Fibroblast of lung (primary cell): Measurements from ENCODE around the gene FASTKD1. TPM values are rescaled to one million over a fixed set of nuclear protein-coding genes. Genes with fewer than 3 reads are reported as not detected.
"Not testable (repeated sequence)": the region's sequence is repeated elsewhere in the genome, so short reads cannot be mapped to it uniquely, and the experiment has no call there.

ENCODE experiments used
- DNase-seq, 2 donors: peaks; one replicate each; pipeline versions ENCODE4 v3.0.0 to v3.0.0-alpha.2; 2010; ENCODE audit warnings: low read depth in 2 of 2
- H2AFZ ChIP-seq: 2 replicates; pipeline ENCODE4 v1.5.1; 2012; ENCODE audit warnings: low read length, control low read depth, inconsistent platforms
- H3K27ac ChIP-seq: 2 replicates; pipeline ENCODE4 v1.5.1; 2011; ENCODE audit warnings: low read length, control low read depth; ENCODE audit not compliant: insufficient read depth
- H3K27me3 ChIP-seq: 2 replicates; pipeline ENCODE4 v1.5.1; 2011; ENCODE audit warnings: mild to moderate bottlenecking, low read length; ENCODE audit not compliant: control insufficient read depth, insufficient read depth
- H3K36me3 ChIP-seq: 2 replicates; pipeline ENCODE4 v1.5.1; 2011; ENCODE audit warnings: low read length; ENCODE audit not compliant: control insufficient read depth, insufficient read depth
- H3K4me1 ChIP-seq: 2 replicates; pipeline ENCODE4 v1.5.1; 2011; ENCODE audit warnings: low read length; ENCODE audit not compliant: control insufficient read depth, insufficient read depth; ENCODE audit errors: extremely low read depth
- H3K4me2 ChIP-seq: 2 replicates; pipeline ENCODE4 v1.5.1; 2011; ENCODE audit warnings: low read length, control low read depth; ENCODE audit not compliant: insufficient read depth; ENCODE audit errors: extremely low read depth
- H3K4me3 ChIP-seq, 4 experiments: fragments of 200-600 bp in 1 of 4; sonication (generic) in 1 of 4; replicated peaks in 1 of 4; 2 replicates each; pipeline ENCODE4 v1.5.1; 2011 to 2016; ENCODE audit warnings: low read length in 4 of 4, low read depth in 3 of 4, mild to moderate bottlenecking in 3 of 4, control low read depth in 2 of 4, inconsistent platforms in 1 of 4, mixed read lengths in 1 of 4; ENCODE audit not compliant: insufficient read depth in 1 of 4; ENCODE audit errors: control extremely low read depth in 1 of 4
- H3K79me2 ChIP-seq: 2 replicates; pipeline ENCODE4 v1.5.1; 2012; ENCODE audit warnings: mild to moderate bottlenecking, low read length, inconsistent platforms; ENCODE audit not compliant: control insufficient read depth, insufficient read depth
- H3K9ac ChIP-seq: 2 replicates; pipeline ENCODE4 v1.5.1; 2011; ENCODE audit warnings: mild to moderate bottlenecking, low read length, control low read depth; ENCODE audit not compliant: insufficient read depth
- H3K9me3 ChIP-seq: 2 replicates; pipeline ENCODE4 v1.5.1; 2012; ENCODE audit warnings: low read depth, low read length; ENCODE audit not compliant: control insufficient read depth, insufficient read depth
- H4K20me1 ChIP-seq: 2 replicates; pipeline ENCODE4 v1.5.1; 2011; ENCODE audit warnings: low read length; ENCODE audit not compliant: control insufficient read depth, insufficient read depth; ENCODE audit errors: extremely low read depth
- CTCF ChIP-seq, 2 donors: IDR thresholded peaks in 1 of 2; conservative IDR thresholded peaks in 1 of 2; 1 replicate in 1 of 2; 2 replicates in 1 of 2; pipeline ENCODE4 v1.5.1; 2011 to 2012; ENCODE audit warnings: low read length in 2 of 2, control low read depth in 1 of 2, inconsistent platforms in 1 of 2, low read depth in 1 of 2, mild to moderate bottlenecking in 1 of 2
- EZH2 ChIP-seq: IDR thresholded peaks from 2 replicates; pipeline ENCODE4 v1.5.1; 2012; ENCODE audit warnings: low read length, control low read depth, mild to moderate bottlenecking; ENCODE audit errors: missing control alignments
- polyA plus RNA-seq, 2 donors: library from polyadenylated mRNA; depleted of rRNA in 1 of 2; stranded (reverse) in 1 of 2; unstranded in 1 of 2; fragments of >200 nt; gene quantifications; 2 replicates each; pipeline ENCODE4 v1.2.1, GENCODE V29; 2011 to 2012; ENCODE audit warnings: missing spikeins in 1 of 2
- total RNA-seq: library from RNA; depleted of rRNA; stranded (reverse); fragments of >200 nt; gene quantifications from 2 replicates; pipeline ENCODE4 v1.2.1, GENCODE V29; 2014

The FASTKD1 gene
- total and polyA plus RNA-seq, 2 donors (not counting 1 experiment from before 2014, with no cell fraction given): 11.8 to 19.3 TPM

- H3K79me2 ChIP-seq: no peaks in the 10 kb centered on the region
- no peak overlapping the region for H3K9ac ChIP-seq
- no peak for TF ChIP-seq CTCF (conservative IDR thresholded peaks at IDR 0.05 in 1 of 2, IDR thresholded peaks at IDR 0.05 in 1 of 2; ENCODE audit: low read depth in 1 of 2, low read length in 2 of 2)
- TF ChIP-seq EZH2: no peak
- no peak overlapping the region for H2AFZ ChIP-seq
- peaks cover 3% of the 10 kb centered on the region for H3K36me3 ChIP-seq
- no peaks in the 10 kb centered on the region for H3K9me3 ChIP-seq
- H3K4me1 ChIP-seq: no peaks in the 10 kb centered on the region
- H3K4me2 ChIP-seq: no peak overlapping the region
- no peak overlapping the region for H3K4me3 ChIP-seq
- no peaks in the 10 kb centered on the region for H4K20me1 ChIP-seq
- DNase-seq: no peak
- no peaks in the 10 kb centered on the region for H3K27me3 ChIP-seq
- H3K27ac ChIP-seq: no peak overlapping the region
Measured at GRCh38 chr2:169609264-169609663, 35.6 kb upstream of the FASTKD1 start.

DNA sequence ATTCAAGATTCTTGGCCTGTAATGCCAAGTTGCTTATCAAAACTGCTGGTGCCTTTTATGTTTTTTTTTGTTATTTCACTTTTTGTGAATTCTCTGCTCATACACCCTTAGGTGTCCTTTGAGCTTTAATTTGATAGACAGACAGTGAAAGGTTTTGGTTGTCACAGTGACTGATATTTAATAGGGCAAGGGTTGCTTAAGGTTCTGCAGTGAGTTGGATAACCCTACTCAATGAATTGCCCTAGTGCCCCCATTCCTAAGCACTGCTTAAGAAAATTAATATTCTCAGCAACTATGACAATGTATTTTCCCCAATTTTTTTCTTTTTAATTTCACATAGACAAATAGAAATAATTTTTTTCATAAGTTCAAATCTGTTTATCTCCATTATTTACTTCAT lies 25.9 kb upstream of the FASTKD1 start:
- H2AFZ ChIP-seq: no peak overlapping the region
- H3K4me2 ChIP-seq: no peak overlapping the region
- H3K27me3 ChIP-seq: no peaks in the 10 kb centered on the region
- no peak for TF ChIP-seq EZH2
- no peaks in the 10 kb centered on the region for H3K4me1 ChIP-seq
- no peaks in the 10 kb centered on the region for H3K36me3 ChIP-seq
- H3K9me3 ChIP-seq: no peaks in the 10 kb centered on the region
- peaks cover 72% of the 10 kb centered on the region for H3K79me2 ChIP-seq
- no peak overlapping the region for H3K4me3 ChIP-seq
- H3K27ac ChIP-seq: no peak overlapping the region
- H3K9ac ChIP-seq: no peak overlapping the region
- no peaks in the 10 kb centered on the region for H4K20me1 ChIP-seq
- no peak for DNase-seq

- no peak overlapping the region for H3K9ac ChIP-seq
- peaks cover 78% of the 10 kb centered on the region for H3K79me2 ChIP-seq
- H3K36me3 ChIP-seq: no peaks in the 10 kb centered on the region
- DNase-seq: no peak
- TF ChIP-seq CTCF (conservative IDR thresholded peaks at IDR 0.05 in 1 of 2, IDR thresholded peaks at IDR 0.05 in 1 of 2; ENCODE audit: low read depth in 1 of 2, low read length in 2 of 2): no peak
- no peak for TF ChIP-seq EZH2
- H3K27ac ChIP-seq: no peak overlapping the region
- H3K4me1 ChIP-seq: no peaks in the 10 kb centered on the region
- H3K27me3 ChIP-seq: no peaks in the 10 kb centered on the region
- H3K9me3 ChIP-seq: no peaks in the 10 kb centered on the region
- H2AFZ ChIP-seq: no peak overlapping the region
- H4K20me1 ChIP-seq: no peaks in the 10 kb centered on the region
- H3K4me2 ChIP-seq: no peak overlapping the region
- H3K4me3 ChIP-seq: no peak overlapping the region
Measured at GRCh38 chr2:169598982-169599381, 25.3 kb upstream of the FASTKD1 start.

DNA sequence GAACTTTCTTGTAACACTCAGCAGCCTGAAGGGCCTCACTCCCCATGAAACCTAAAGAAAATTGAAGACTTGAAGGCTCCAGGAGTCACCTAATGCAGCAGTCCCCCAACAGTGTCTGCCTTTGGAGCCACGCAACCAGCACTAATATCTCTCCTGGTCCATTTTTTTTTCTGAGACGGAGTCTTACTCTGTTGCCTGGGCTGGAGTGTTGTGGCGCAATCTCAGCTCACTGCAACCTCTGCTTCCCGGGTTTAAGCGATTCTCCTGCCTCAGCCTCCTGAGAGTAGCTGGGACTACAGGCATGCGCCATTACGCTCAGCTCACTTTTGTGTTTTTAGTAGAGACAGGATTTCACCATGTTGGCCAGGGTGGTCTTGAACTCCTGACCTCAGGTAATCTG lies 22.9 kb upstream of the FASTKD1 start:
- H3K27me3 ChIP-seq, H3K36me3 ChIP-seq, H3K27ac ChIP-seq, H3K4me1 ChIP-seq, H3K4me3 ChIP-seq, H3K9me3 ChIP-seq, DNase-seq, H3K4me2 ChIP-seq, H4K20me1 ChIP-seq, H2AFZ ChIP-seq, H3K9ac ChIP-seq: not testable (repeated sequence)
- H3K79me2 ChIP-seq: peaks cover 84% of the 10 kb centered on the region
